Ishikawa (cell line): ENCODE results near the gene TSEN34.

Experiments used
- CEBPB ChIP-seq: IDR thresholded peaks from 2 replicates; pipeline ENCODE4 v1.6.1; 2012
- CREB1 ChIP-seq: IDR thresholded peaks from 2 replicates; pipeline ENCODE4 v1.6.1; 2012; ENCODE audit warnings: low read depth
- EGR1 ChIP-seq: IDR thresholded peaks from 2 replicates; pipeline ENCODE4 v1.6.1; 2012
- EP300 ChIP-seq: IDR thresholded peaks from 2 replicates; pipeline ENCODE4 v1.6.1; 2012; ENCODE audit warnings: borderline replicate concordance
- FOXM1 ChIP-seq: IDR thresholded peaks from 2 replicates; pipeline ENCODE4 v1.6.1; 2012; ENCODE audit warnings: low read depth, borderline replicate concordance
- NFIC ChIP-seq: IDR thresholded peaks from 2 replicates; pipeline ENCODE4 v1.6.1; 2012
- RAD21 ChIP-seq: IDR thresholded peaks from 2 replicates; pipeline ENCODE4 v1.6.1; 2012; ENCODE audit warnings: low read depth
- TAF1 ChIP-seq: IDR thresholded peaks from 2 replicates; pipeline ENCODE4 v1.6.1; 2012; ENCODE audit warnings: low read depth, mild to moderate bottlenecking
- TCF12 ChIP-seq: IDR thresholded peaks from 2 replicates; pipeline ENCODE4 v1.6.1; 2012; ENCODE audit warnings: low read depth
- TEAD4 ChIP-seq: IDR thresholded peaks from 2 replicates; pipeline ENCODE4 v1.6.1; 2012
- USF1 ChIP-seq: IDR thresholded peaks from 2 replicates; pipeline ENCODE4 v1.6.1; 2012
- YY1 ChIP-seq: IDR thresholded peaks from 2 replicates; pipeline ENCODE4 v1.6.1; 2012; ENCODE audit warnings: low read depth
- ZBTB7A ChIP-seq: IDR thresholded peaks from 2 replicates; pipeline ENCODE4 v1.6.1; 2012; ENCODE audit warnings: low read depth
- TF ChIP-seq, protein P1 (sequence below): IDR thresholded peaks from 2 replicates; pipeline ENCODE4 v1.6.1; 2012
- TF ChIP-seq, protein P2 (sequence below): IDR thresholded peaks from 2 replicates; pipeline ENCODE4 v1.6.1; 2012; ENCODE audit warnings: low read depth, mild to moderate bottlenecking

Gene TSEN34

DNA sequence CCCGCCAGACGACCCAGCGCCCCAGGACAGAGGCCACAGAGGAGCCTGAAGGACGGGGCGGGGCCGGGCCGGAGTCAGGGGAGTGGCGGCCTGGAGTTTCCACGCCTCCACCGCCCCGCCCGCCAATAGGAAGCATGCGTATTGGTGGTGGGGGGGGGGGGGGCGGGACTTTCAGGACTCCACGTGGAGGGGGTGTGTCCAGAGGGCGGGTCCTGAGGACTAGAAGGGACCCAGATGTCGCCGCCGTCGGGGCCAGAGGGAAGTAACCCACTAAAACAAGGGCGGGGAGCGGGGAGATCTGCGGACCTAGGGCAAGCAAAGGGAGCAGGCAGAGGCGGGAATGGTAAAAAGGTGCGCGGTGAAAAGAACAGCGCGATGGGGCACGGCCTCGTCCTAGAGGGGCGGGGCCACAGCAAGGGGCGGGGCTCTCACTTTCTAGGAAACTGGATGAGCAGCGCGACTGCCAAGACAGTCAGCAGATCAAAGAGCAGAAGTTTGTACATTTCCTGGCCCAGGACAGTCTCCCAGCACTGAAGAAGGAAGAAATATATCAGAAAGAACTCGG lies 28.8 kb upstream of the TSEN34 start:
- TF ChIP-seq CEBPB: no peak
- no peak for TF ChIP-seq FOXM1
- TF ChIP-seq, protein P1, sequence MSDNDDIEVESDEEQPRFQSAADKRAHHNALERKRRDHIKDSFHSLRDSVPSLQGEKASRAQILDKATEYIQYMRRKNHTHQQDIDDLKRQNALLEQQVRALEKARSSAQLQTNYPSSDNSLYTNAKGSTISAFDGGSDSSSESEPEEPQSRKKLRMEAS: peak; percentile 65
- TF ChIP-seq CREB1: peak; percentile 33; the same call in 1 of the 2 replicates
- peak; percentile 58 for TF ChIP-seq USF1

GRCh38 chr19:54162884-54163283 lies 28.2 kb upstream of the TSEN34 start:
- TF ChIP-seq CREB1 (no peak), YY1 (no peak), CEBPB (no peak), TAF1 (no peak), TCF12 (no peak), USF1 (no peak), EP300 (no peak), NFIC (no peak), TEAD4 (no peak), FOXM1 (no peak), ZBTB7A (no peak), RAD21 (no peak), EGR1 (no peak)
- TF ChIP-seq, protein P2, sequence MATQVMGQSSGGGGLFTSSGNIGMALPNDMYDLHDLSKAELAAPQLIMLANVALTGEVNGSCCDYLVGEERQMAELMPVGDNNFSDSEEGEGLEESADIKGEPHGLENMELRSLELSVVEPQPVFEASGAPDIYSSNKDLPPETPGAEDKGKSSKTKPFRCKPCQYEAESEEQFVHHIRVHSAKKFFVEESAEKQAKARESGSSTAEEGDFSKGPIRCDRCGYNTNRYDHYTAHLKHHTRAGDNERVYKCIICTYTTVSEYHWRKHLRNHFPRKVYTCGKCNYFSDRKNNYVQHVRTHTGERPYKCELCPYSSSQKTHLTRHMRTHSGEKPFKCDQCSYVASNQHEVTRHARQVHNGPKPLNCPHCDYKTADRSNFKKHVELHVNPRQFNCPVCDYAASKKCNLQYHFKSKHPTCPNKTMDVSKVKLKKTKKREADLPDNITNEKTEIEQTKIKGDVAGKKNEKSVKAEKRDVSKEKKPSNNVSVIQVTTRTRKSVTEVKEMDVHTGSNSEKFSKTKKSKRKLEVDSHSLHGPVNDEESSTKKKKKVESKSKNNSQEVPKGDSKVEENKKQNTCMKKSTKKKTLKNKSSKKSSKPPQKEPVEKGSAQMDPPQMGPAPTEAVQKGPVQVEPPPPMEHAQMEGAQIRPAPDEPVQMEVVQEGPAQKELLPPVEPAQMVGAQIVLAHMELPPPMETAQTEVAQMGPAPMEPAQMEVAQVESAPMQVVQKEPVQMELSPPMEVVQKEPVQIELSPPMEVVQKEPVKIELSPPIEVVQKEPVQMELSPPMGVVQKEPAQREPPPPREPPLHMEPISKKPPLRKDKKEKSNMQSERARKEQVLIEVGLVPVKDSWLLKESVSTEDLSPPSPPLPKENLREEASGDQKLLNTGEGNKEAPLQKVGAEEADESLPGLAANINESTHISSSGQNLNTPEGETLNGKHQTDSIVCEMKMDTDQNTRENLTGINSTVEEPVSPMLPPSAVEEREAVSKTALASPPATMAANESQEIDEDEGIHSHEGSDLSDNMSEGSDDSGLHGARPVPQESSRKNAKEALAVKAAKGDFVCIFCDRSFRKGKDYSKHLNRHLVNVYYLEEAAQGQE: no peak
- TF ChIP-seq, protein P1: no peak

- TF ChIP-seq USF1 (no peak), TAF1 (no peak), RAD21 (no peak)
- TF ChIP-seq, protein P1: no peak
These were observed 26.6 kb upstream of the TSEN34 start for GRCh38 chr19:54164369-54165068.

DNA sequence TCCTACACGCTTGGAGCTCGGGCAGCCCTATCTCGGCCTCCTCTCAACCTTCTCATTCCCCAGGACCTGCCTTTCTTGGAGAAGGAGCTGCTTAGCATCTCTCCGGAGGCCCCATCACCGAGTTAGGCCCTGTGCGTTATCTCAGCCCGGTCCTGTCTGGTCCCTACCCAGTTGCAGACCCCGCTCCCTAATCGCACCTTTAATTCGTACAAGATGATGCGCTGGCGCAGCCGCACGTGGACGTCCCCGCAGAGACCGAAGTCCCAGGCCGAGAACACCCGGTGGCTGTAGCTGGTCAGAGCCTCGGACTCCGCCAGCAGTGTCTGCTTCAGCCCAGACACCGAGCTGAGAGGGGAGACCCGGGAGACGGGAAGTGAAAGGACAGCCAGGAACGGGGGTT lies 25.9 kb upstream of the TSEN34 start:
- TF ChIP-seq, protein P2: no peak
- TF ChIP-seq ZBTB7A (no peak), TCF12 (no peak), EGR1 (no peak), CEBPB (no peak), FOXM1 (no peak), TEAD4 (no peak), CREB1 (no peak)

DNA sequence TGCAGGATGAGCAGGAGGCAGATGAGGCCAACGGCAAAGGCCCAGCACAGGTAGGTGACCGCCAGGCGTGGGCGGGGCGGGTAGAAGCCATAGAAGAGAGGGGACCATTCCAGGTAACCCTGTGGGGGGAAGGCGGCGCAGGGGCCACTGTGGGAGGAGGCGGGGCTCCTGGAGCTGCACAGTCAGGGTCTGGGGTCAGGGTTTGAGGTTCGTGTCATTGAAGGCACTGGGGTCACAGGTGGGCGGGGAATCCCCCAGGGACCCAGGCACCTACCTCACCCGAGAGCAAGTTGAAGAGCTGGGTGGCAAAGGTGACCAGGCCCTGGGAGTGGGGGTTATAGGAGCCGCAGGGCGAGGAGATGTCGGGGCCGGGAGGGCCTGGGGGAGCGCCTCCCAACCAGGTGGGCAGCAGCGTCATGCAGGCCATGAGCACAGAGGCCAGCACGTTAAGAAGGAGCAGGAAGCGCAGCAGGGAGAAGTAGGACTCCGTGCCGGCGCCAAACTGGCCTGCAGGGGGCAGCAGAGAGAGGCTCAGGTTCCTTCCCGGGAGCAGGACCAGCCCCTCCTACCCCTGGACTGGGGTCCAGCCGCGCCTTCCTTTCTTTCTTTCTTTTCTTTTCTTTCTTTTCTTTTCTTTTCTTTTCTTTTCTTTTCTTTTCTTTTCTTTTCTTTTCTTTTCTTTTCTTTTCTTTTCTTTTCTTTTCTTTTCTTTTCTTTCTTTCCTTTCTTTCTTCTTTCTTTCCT lies 22.8 kb upstream of the TSEN34 start:
- TF ChIP-seq, protein P1: no peak
- peak; percentile 62 for TF ChIP-seq RAD21
